Hypothalamus (tissue), 51 donors: ENCODE data around the gene PARM1.

Source experiments
- DNase-seq, 51 donors: peaks; one replicate each; lab custom pipeline; 2025; lab: John Stamatoyannopoulos, UW

The PARM1 gene

GRCh38 chr4:75018811-75019479 is 86.0 kb downstream of the PARM1 start:
- DNase-seq: no peak

DNA sequence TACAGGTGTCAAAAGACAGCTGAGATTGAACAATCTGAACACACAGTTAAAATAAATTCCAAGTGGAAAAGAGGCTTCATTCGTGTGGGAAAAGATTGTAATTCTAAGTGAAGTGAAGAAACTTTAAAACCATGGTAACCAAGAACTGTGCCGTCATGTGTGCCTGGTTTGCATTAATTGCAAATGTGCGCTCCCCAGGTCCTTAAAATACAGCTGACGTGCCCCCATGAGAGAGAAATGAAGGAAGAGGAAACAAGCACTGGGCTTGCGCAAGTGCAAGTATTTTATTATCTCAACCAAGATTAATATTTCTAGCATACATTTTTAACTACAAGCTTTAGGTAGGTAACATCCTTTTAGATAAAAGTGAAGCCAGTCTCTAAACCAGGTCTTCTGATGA is 92.5 kb downstream of the PARM1 start:
- DNase-seq: no peak

- DNase-seq: no peak
Observed at GRCh38 chr4:75028196-75028854, 95.4 kb downstream of the PARM1 start.

- no peak for DNase-seq
Observed at GRCh38 chr4:75030028-75030427, 97.1 kb downstream of the PARM1 start.

DNA sequence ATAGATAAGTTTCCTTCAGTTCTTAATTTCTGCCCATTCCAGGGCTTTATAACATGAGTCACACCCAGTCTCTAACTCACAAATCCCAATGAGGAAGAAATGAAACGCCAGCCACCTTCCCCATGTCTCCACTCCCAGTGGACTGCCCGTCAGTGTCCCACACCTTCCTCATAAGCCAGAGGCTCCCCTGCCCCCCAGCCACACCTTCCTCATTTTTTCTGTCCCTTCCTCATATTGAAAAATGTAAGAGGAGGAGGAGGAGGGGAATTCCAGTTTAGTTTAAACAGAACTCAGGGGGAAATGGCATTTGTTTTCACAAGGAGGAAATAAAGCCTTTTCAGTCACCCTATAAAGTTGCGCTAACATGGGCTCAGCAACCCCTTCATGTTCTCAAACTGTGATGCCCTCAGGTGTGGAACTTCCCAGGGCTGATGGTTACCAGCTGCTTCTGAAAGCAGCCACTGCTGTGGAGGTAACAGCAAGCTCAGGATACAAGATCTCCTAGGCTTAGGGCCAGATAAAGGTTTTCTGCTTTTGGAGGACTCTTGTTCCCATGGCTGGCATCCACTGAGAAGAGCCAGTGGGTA is 97.8 kb downstream of the PARM1 start:
- no peak for DNase-seq

DNA sequence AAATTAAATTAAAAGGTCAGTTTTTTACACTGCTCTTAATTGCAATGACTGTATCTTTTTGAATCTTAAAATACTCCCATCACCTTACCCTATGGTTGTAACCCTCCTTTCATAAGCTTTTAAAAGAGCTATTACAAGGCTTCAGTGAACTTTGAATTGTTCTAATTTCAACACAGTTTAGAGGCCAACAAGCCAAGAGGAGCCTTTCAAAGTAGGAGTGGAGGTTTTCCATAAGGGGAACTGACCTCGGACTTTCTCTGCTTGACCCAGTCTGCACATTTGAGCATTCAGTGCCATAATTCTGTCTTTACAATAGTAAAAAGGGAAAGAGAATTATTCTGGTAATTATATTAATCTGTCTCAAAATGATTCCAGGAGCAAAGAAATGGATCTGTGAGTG is 98.9 kb downstream of the PARM1 start:
- no peak for DNase-seq

GRCh38 chr4:75034523-75034922 is 101.6 kb downstream of the PARM1 start:
- no peak for DNase-seq

DNA sequence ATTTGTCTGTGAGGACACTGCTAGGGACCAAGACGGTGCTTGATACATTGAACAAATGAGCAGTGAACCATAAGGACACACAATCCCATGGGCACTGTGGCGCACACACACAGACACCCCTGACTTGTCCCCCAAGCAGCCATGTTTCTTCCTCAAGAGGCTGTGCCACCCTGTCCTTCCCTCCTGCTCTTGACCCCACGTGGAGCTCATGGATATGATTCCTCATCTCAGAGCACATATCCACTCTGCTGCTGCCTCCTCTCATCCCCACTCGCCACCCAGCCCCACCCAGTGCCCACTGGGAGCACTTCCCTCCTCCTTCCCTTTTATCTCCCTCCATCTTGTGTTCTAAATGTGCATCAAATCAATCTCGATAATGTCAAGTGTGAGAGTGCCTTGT is 102.4 kb downstream of the PARM1 start:
- no peak for DNase-seq

GRCh38 chr4:75036046-75036830 is 103.3 kb downstream of the PARM1 start:
- DNase-seq: peak in 1 of 51 donors; percentile 2

DNA sequence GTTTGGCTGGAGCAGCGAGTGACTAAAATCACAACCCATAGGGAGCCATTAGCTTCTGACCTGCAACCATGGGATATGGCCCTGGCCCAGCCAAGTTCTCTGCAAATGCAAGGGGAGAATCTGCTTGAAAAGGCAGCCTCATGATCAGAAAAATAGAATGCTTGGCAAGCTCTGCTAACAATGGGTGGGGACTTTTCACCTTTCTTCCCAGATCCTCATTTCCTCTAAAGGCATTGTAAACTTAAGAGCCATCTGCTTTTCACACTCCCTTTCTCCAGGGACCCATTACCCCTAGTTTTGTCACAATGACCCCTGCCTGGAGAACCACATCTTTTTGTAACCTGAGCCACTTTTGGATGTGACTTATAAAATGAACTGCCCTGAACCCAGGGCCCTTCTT is 104.3 kb downstream of the PARM1 start:
- no peak for DNase-seq

GRCh38 chr4:75038376-75038775 is 105.5 kb downstream of the PARM1 start:
- DNase-seq: no peak

GRCh38 chr4:75040703-75041102 is 107.8 kb downstream of the PARM1 start:
- DNase-seq: no peak

DNA sequence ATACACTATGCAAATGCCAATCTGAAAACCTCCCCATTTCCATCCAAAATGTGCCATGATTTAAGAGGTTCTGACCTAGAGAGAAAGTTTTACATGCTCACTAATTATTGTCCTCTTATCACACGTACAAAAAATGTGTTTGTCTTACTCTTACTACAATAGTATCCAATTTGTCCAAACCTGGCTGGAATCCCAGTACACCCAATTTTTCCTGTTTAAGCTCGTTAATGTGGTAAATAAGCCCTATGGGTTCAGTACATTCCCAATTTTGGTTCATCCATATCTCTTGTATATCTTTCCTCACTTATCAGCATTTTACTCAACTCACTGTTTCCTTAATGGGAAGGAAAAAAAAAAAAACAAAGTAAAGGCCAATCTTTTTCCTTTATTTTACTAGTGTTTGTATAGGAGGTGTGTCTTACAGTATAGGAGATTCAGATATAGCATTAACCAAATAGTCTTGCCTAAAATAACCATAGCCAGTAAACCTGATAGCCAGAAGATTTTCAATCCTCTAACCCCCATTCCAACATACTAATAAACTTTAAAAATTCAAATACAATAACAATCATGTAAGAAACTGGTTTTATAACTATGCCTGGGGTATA is 109.8 kb downstream of the PARM1 start:
- no peak for DNase-seq

DNA sequence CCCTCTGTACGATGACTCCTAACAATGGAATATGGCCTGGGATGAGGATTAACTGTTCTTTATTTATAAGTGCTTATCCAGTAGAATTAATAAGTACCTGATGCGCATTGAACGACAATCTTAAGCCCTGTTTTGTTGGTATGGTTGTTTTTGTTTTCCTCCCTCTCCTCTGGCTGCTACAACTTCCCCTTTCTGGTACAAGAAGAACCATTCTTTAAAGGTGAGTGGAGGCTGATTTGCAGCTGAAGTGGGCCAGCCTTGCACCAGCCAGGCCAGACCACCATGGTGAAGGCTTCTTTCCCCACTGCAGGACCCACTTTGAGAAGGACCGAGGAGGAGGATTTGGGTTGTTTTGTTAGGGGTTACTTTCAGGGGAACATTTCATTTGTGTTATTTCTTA is 113.3 kb downstream of the PARM1 start:
- DNase-seq: no peak

DNA sequence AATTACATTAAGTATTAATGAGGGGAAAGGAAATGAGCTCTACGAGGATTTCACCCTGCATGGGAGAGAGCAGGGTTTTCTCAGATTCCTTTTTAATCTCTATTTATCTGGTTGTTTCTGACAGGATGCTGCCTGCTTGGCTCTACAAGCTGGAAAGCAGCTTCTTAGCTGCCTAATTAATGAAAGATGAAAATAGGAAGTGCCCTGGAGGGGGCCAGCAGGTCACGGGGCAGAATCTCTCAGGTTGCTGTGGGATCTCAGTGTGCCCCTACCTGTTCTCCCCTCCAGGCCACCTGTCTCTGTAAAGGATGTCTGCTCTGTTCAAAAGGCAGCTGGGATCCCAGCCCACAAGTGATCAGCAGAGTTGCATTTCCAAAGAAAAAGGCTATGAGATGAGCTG is 113.7 kb downstream of the PARM1 start:
- no peak for DNase-seq

GRCh38 chr4:75048208-75048879 is 115.4 kb downstream of the PARM1 start:
- DNase-seq: no peak

GRCh38 chr4:75051431-75051830 is 118.5 kb downstream of the PARM1 start:
- no peak for DNase-seq

- DNase-seq: no peak
Observed at GRCh38 chr4:75053352-75053751, 120.4 kb downstream of the PARM1 start.

DNA sequence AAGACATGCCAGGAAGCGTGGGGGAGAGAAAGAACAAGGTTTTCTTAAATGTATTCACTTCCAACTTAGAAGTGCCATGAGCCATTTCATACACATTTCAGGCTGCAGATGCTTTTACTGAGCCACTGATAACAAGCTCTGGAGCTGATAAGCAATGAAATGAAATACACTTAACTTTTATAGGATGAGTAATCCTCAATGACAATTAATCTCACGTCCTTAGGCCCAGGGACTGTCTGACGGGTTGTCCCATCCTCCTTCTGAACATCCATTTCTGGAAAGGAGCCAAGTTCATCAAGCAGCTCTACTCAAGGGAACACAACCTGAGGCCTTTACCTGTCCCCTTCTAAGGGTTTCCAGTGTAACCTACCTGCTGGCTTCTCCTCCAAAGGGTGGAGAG is 121.2 kb downstream of the PARM1 start:
- no peak for DNase-seq

- DNase-seq: no peak
Observed at GRCh38 chr4:75056277-75056676, 123.4 kb downstream of the PARM1 start.

DNA sequence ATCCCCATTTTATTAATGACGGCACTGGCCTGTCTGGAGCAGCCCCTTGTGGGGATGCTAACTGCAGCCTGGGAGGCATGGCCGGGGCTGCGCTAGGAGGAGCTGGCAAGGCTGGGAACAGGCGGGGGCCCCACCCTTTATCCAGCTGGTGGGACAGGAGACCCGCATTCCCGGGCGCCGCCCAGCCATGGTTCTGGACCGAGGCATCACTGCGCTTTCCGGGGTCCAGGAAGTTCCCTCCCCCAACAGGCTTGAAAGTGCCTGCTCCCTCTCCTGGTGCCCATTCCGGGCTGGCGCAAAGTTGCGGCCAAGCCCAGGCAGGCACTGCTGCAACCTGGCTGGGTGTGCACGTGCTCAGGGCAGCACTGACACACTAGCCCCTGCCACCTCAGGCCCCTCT is 124.5 kb downstream of the PARM1 start:
- DNase-seq: no peak
